HFFc6 (cell line): Measurements from ENCODE around the gene ZNF543. TPM values are rescaled to one million over a fixed set of nuclear protein-coding genes. Genes with fewer than 3 reads are reported as not detected.

Experiments used
- DNase-seq: peaks from one replicate; pipeline ENCODE4 v3.0.0-alpha.2; 2018
- H3K27ac Mint-ChIP-seq: 2 replicates; pipeline ENCODE4 v1.8.0; 2020; ENCODE audit warnings: mild to moderate bottlenecking, mixed read lengths
- H3K27me3 Mint-ChIP-seq: 2 replicates; pipeline ENCODE4 v1.8.0; 2021; ENCODE audit warnings: mild to moderate bottlenecking, moderate library complexity, mixed read lengths; ENCODE audit not compliant: insufficient read depth
- H3K36me3 Mint-ChIP-seq: 2 replicates; pipeline ENCODE4 v1.8.0; 2021; ENCODE audit warnings: low read depth, mixed read lengths
- H3K4me1 Mint-ChIP-seq: 2 replicates; pipeline ENCODE4 v1.8.0; 2020; ENCODE audit warnings: low read depth, mixed read lengths
- H3K4me3 Mint-ChIP-seq: 2 replicates; pipeline ENCODE4 v1.8.0; 2020; ENCODE audit warnings: mild to moderate bottlenecking, moderate library complexity, mixed read lengths
- H3K9me3 Mint-ChIP-seq: 2 replicates; pipeline ENCODE4 v1.8.0; 2020; ENCODE audit warnings: mild to moderate bottlenecking, mixed read lengths
- CTCF ChIP-seq: fragments of 200-600 bp; sonication (generic); IDR thresholded peaks from 2 replicates; pipeline ENCODE4 v1.5.0; 2021; ENCODE audit warnings: antibody characterized with exemption, mild to moderate bottlenecking
- total RNA-seq, 6 experiments: library from RNA; stranded (reverse); fragmentation: NEBNext Ultra II Directional; extraction: Animal tissue kit (Norgen Biotek cat#: 25700); gene quantifications; 2 replicates in 1 of 6; 3 replicates in 5 of 6; pipeline ENCODE4 v1.2.3, GENCODE V29; 2021

The ZNF543 gene
- total RNA-seq, 6 experiments from 2014 or later, result 4.6 to 5.2 (median 4.8) TPM

- DNase-seq, result no peak
- H3K4me3 Mint-ChIP-seq, result no peak overlapping the region
- peaks cover 92% of the 10 kb centered on the region for H3K36me3 Mint-ChIP-seq
- peaks cover 6% of the 10 kb centered on the region for H3K27me3 Mint-ChIP-seq
- no peaks in the 10 kb centered on the region for H3K4me1 Mint-ChIP-seq
- no peak overlapping the region for H3K27ac Mint-ChIP-seq
- TF ChIP-seq CTCF, result no peak
- H3K9me3 Mint-ChIP-seq, result peaks cover 22% of the 10 kb centered on the region
These were observed 29.3 kb upstream of the ZNF543 start for GRCh38 chr19:57290970-57291369.

GRCh38 chr19:57292547-57292946, 27.7 kb upstream of the ZNF543 start:
- no peak for TF ChIP-seq CTCF
- Mint-ChIP-seq H3K4me1 (no peaks in the 10 kb centered on the region; the same call in 1 of the 2 replicates), H3K27ac (no peak overlapping the region), H3K36me3 (peaks cover 90% of the 10 kb centered on the region), H3K4me3 (no peak overlapping the region), H3K9me3 (peaks cover 22% of the 10 kb centered on the region), H3K27me3 (peaks cover 6% of the 10 kb centered on the region)
- DNase-seq, result no peak

- DNase-seq, result no peak
- no peak for TF ChIP-seq CTCF
- peaks cover 88% of the 10 kb centered on the region for H3K36me3 Mint-ChIP-seq
- no peak overlapping the region for H3K27ac Mint-ChIP-seq
- H3K9me3 Mint-ChIP-seq, result peaks cover 22% of the 10 kb centered on the region
- H3K27me3 Mint-ChIP-seq, result peaks cover 6% of the 10 kb centered on the region
- H3K4me3 Mint-ChIP-seq, result no peak overlapping the region
- no peaks in the 10 kb centered on the region; the same call in 1 of the 2 replicates for H3K4me1 Mint-ChIP-seq
These were observed 26.6 kb upstream of the ZNF543 start for GRCh38 chr19:57293719-57294118.

GRCh38 chr19:57302020-57302465, 18.2 kb upstream of the ZNF543 start:
- Mint-ChIP-seq H3K36me3 (peaks cover 48% of the 10 kb centered on the region), H3K27ac (peak overlapping the region; percentile 91)

GRCh38 chr19:57302727-57303401, 17.4 kb upstream of the ZNF543 start:
- no peak for DNase-seq
- peak; percentile 29 for TF ChIP-seq CTCF
- Mint-ChIP-seq H3K27me3 (no peaks in the 10 kb centered on the region; the same call in none of the 2 replicates), H3K27ac (peak overlapping the region; percentile 91), H3K9me3 (no peaks in the 10 kb centered on the region), H3K36me3 (peaks cover 40% of the 10 kb centered on the region), H3K4me3 (no peak overlapping the region), H3K4me1 (peaks cover 20% of the 10 kb centered on the region)

More at GRCh38 chr19:57302020-57302465, 18.2 kb upstream of the ZNF543 start:
- no peaks in the 10 kb centered on the region for H3K9me3 Mint-ChIP-seq
- peaks cover 20% of the 10 kb centered on the region for H3K4me1 Mint-ChIP-seq
- peak; percentile 94 for DNase-seq
- peak overlapping the region; percentile 39; the same call in 1 of the 2 replicates for H3K4me3 Mint-ChIP-seq
- H3K27me3 Mint-ChIP-seq, result no peaks in the 10 kb centered on the region; the same call in none of the 2 replicates
- peak; percentile 27; the same call in 1 of the 2 replicates for TF ChIP-seq CTCF
